ENCODE results near the gene UBE2S.
"Not testable (repeated sequence)": the region's sequence is repeated elsewhere in the genome, so short reads cannot be mapped to it uniquely, and the experiment has no call there.

Gene UBE2S

DNA sequence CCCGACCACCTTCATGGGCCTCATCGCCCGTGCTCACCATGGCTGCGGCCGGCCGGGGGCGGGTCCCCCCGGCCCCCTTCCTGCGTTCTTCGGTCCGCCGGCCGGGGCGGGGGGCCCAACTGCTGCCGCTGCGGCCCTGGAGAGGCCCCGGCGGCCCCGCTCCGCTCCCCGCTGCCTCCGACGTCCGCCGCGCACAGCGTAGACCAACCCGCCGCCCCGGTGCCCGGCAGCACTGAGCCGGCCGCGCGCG is at the start of gene UBE2S:
TSS of gene UBE2S (minus strand) at position 239 of the 250 bp plus-strand sequence. CDS start at position 40, 199 bp downstream.
- not testable (repeated sequence) for DNase-seq (ENCODE audit: low read depth in 2 of 2)

GRCh38 chr19:55456347-55456746 is 48.8 kb upstream of the UBE2S start:
- no peak for DNase-seq (ENCODE audit: low read depth in 2 of 2)

DNA sequence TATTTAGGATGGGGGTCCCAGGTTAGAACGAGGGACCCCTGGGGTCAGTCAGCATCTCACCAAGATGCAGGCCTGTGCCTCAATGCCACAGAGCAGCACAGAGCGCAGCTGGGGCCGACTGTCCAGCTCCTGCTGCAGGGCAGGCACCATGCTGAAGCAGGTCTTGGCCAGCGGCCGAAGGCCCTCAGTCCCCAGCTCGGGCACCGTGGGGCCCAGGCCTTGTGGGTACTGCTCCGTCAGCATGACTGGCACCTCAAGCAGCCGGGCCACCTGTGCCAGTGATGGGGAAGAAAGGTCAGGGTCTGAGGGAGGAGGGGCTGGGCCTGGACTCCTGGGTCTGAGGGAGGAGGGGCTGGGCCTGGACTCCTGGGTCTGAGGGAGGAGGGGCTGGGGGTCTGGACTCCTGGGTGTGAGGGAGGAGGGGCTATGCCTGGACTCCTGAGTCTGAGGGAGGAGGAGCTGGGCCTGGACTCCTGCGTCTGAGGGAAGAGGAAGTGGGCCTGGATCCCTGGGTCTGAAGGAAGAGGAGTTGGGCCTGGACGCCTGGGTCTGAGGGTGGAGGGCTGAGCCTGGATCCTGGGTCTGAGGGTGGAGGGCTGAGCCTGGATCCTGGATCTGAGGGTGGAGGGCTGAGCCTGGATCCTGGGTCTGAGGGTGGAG is 48.1 kb upstream of the UBE2S start:
- DNase-seq (ENCODE audit: low read depth in 2 of 2): no peak

- DNase-seq (ENCODE audit: low read depth in 2 of 2): no peak
Measured at GRCh38 chr19:55454787-55455243, 47.2 kb upstream of the UBE2S start.

DNA sequence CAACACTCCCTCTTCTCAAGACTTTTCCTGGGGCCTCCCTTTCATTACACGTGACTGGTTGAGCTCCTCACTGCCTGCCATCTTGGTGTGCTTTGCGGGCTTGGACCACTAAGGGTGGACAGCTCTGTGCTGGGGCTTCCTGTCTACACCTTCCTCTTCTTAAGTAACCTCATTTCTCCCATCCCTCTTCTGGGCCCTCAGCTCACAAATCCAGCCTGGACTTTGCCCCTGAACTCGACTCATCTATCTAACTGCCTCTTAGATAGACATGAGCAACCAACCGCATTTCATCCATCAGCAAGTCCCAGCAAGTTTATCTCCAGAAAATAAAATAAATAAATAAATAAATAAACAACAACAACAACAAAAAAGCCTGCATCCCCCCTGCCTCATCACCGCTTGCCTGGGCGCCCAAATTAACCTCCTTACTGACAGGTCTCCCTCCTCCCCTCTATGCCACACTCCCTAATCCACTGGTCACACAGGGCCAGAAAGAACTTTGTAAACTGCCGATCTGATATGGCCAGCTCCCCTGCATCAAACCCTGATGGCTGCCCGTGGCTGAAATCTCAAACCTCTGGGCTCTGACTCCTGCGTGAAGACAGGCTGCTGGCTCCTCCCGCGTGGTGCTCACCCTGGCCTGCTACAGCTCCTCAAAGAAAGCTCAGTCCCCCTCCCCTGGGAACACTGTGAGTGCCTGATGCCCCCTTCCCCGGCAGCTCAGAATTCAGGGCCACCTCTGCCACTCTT is 46.1 kb upstream of the UBE2S start:
- DNase-seq (ENCODE audit: low read depth in 2 of 2): no peak

DNA sequence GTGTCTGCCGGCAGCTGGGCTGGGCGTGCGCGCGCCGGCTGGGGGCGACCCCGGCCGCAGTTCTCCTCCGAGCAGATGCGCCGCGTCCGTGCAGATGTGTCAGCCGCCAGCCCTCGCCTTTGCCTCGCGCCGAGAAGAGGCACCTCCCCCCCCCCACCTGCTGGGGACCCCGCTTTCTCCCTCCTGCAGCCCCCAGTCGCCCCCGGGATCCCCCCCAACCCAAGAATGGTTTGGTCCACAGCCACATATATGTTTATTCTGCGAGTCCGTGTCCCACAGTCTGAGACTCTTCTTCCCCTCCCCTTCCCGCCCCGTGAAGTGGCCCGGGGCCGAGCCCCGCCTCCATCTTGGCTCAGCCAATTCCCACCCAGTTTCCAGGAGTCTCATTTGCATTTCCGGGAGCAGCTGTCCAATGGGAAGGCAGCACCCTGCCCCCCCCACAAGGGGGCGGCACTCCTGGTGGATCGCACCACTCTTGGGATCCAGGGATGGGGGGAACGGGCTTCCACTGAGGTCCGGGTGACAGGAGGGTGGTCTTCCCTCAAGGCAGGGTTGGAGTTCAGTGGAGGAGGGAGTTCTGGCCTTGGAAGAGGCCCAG is 45.3 kb upstream of the UBE2S start:
- DNase-seq (ENCODE audit: low read depth in 2 of 2): peak in 1 of 2 experiments; percentile 25

GRCh38 chr19:55451965-55452748 is 44.6 kb upstream of the UBE2S start:
- no peak for DNase-seq (ENCODE audit: low read depth in 2 of 2)

- no peak for DNase-seq (ENCODE audit: low read depth in 2 of 2)
Measured at GRCh38 chr19:55451163-55451964, 43.8 kb upstream of the UBE2S start.

- no peak for DNase-seq (ENCODE audit: low read depth in 2 of 2)
Measured at GRCh38 chr19:55449469-55449868, 41.9 kb upstream of the UBE2S start.

DNA sequence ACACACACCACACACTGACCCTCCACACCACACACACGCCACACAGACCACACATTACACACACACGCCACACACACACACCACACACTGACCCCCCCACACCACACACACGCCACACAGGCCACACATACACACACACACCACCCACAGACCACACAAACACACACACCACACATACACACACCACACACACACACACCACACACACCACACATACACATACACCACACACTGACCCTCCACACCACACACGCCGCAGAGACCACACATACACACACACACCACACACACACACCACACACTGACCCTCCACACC is 40.5 kb upstream of the UBE2S start:
- DNase-seq (ENCODE audit: low read depth in 2 of 2): not testable (repeated sequence)

- no peak for DNase-seq (ENCODE audit: low read depth in 2 of 2)
Measured at GRCh38 chr19:55447421-55448174, 40.0 kb upstream of the UBE2S start.

- DNase-seq (ENCODE audit: low read depth in 2 of 2): no peak
Measured at GRCh38 chr19:55446060-55446459, 38.5 kb upstream of the UBE2S start.

DNA sequence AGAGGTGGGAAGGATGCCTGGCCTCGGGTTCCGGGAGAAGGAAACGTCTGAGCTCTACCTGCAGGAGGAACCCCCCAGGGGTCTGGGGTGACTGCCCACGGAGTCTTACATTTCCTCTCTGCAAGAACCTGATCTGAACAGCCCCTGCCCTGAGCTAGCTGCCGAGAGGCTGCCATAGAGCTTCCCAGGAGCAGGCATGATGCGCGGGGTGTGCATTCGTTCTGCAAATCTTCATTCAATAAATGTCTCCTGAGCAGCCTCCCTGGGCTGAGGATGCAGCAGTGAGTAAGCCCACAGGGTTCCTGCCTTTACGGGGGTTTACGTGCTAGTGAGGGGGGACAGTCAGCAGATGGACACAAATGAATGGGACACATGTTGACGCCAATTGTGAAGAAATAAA is 37.1 kb upstream of the UBE2S start:
- DNase-seq (ENCODE audit: low read depth in 2 of 2): no peak

DNA sequence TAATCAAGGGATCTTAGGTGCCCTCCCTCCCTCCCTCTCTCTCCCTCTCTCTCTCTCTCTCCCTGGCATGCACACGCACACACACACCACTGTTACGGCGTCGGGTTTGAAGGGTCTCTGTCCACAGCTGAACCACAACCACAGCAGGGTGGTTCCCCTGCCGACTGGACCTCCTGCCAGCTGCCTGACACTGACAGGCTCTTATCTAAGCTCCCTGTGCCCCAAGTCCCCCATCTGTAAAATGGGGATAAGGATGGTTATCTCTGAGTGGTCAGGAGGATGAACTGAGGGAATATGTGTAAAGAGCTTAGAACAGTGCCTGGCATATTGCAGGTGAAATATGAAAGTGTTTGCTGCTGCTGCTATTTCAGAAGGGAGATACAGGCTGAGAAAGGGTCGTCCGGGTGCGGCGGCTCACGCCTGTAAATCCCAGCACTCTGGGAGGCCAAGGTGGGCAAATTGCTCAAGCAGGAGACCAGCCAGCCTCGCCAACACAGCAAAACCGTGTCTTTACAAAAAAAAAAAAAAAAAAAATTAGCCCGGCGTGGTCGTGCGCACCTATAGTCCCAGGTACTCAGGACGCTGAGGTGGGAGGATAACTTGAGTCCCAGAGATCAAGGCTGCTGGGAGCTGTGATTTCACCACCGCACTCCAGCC is 36.4 kb upstream of the UBE2S start:
- no peak for DNase-seq (ENCODE audit: low read depth in 2 of 2)

GRCh38 chr19:55443045-55443823 is 35.6 kb upstream of the UBE2S start, which contains the start of gene SHISA7:
SHISA7 (minus strand) TSS chr19:55443300; CDS start chr19:55442863, 437 bp downstream.
- DNase-seq (ENCODE audit: low read depth in 2 of 2): no peak

GRCh38 chr19:55442372-55442961 is 34.9 kb upstream of the UBE2S start:
- no peak for DNase-seq (ENCODE audit: low read depth in 2 of 2)

DNA sequence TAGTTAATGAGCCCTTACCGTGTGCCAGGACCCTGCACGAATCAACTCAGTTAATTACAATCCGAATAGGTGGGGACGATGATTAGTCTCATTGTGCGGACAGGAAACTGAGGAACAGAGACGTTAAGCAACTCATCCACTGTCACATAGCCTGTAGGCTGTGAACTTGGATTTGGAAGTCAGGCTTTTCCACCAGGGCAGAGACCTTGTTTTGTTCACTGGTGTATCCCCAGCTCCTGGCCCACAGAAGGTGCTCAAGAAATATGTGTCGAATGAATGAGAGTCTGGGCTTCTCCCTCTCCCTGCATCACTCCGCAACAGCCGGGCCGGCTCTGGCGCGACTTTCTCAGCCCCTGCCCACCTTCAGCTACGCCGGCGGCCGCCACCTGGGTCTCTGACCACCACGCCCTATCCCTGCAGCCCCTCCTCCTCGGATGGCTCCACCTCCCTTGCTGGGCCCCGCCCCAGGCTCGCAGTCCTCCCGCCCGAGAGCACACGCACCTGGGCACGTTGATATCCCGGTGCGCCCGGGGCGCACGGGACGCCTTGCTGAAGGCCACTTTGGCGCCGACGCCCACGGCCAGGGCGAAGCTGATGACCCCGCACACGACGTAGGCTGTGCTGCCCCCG is 34.2 kb upstream of the UBE2S start:
- no peak for DNase-seq (ENCODE audit: low read depth in 2 of 2)

- no peak for DNase-seq (ENCODE audit: low read depth in 2 of 2)
Measured at GRCh38 chr19:55441319-55441691, 33.7 kb upstream of the UBE2S start.

Data from fibroblast of skin of left biceps (primary cell).